ENCODE data around the gene NODAL. TPM values are rescaled to one million over a fixed set of nuclear protein-coding genes. Genes with fewer than 3 reads are reported as not detected.

NODAL gene
- total RNA-seq (2012; rRNA removed) (not detected in 2 replicates), polyA plus RNA-seq (2012; rRNA removed) (not detected in 2 replicates), Bru-seq, nascent RNA (not detected), BruChase-seq, experiment 1, labeled RNA remaining after a 6-hour chase (not detected), BruChase-seq, experiment 2, labeled RNA remaining after a 2-hour chase (not detected)
- not detected in 2 replicates for polyA plus RNA-seq (2012; cell fraction: cytosol; rRNA removed)
- not detected in 2 replicates for polyA plus RNA-seq (2012; cell fraction: nucleus; rRNA removed; ENCODE audit: low replicate concordance)
- long read RNA-seq, result 0 reads

DNA sequence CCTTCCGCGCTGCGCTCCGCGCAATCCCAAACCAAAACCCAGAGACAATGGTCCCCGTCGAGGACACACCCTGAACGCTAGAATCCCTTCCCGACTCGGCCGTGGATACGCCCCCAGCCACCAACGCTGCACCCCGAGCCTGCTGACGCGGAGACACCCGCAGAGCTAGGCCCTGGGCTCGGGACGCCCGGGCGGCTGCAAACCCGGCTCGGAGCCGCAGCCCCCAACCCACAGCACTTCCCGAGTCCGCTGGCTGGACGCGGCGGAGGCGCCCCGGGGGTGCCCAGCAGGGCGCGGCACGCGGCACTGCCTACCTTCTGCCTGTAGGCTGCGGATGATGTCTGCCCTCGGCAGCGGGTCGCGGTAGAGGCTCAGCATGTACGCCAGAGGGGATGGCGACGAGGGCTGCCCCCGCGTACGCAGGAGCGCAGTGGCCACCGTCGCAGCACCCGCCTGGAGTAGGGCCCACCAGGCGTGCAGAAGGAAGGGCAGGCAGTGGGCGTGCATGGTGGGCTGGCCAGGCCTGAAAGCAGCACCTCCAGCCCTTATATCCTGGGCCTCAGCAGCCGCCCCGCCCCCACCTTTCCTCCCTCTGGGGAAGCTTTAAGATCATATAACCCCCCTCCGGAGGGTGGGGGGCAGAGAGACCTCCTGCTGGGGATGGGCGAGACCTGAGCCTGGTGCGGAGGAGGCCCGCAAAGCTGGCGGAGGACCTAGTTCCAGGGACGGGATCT, at the start of gene NODAL:
NODAL (minus strand) TSS at position 521 of the 734 bp plus-strand sequence; CDS start at position 507, 14 bp downstream.
- no peak within 1 kb of the TSS for H3K9ac ChIP-seq (ENCODE audit: low read depth, low read length)
- no peaks in the 10 kb centered on the region for H3K36me3 ChIP-seq (ENCODE audit: control insufficient read depth, insufficient read depth, low read length)
- intact Hi-C loops (cut with micrococcal nuclease) (no loop called here), in situ Hi-C loops (cut with MboI; ENCODE audit: low sequenced_read_pairs) (no loop called here), dilution Hi-C loops (cut with HindIII; ENCODE audit: low sequenced_read_pairs, unreplicated experiment) (no loop called here)
- H3K27me3 ChIP-seq (ENCODE audit: control insufficient read depth, insufficient read depth, low read length), result peaks cover 51% of the 10 kb centered on the region
- no peak within 1 kb of the TSS for H2AK5ac ChIP-seq (ENCODE audit: low read depth, low read length)
- TF ChIP-seq POLR2A (IDR thresholded peaks at IDR 0.05; ENCODE audit: low read depth, low read length), result no peak
- no peak for TF ChIP-seq MAZ (IDR thresholded peaks at IDR 0.05; ENCODE audit: borderline replicate concordance, low read depth, low read length)
- TF ChIP-seq, protein P1, sequence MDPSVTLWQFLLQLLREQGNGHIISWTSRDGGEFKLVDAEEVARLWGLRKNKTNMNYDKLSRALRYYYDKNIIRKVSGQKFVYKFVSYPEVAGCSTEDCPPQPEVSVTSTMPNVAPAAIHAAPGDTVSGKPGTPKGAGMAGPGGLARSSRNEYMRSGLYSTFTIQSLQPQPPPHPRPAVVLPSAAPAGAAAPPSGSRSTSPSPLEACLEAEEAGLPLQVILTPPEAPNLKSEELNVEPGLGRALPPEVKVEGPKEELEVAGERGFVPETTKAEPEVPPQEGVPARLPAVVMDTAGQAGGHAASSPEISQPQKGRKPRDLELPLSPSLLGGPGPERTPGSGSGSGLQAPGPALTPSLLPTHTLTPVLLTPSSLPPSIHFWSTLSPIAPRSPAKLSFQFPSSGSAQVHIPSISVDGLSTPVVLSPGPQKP (IDR thresholded peaks at IDR 0.05; ENCODE audit: borderline replicate concordance, low read depth, low read length), result no peak
- no peak for TF ChIP-seq MAFK (IDR thresholded peaks at IDR 0.05; ENCODE audit: low read depth, low read length)
- no peak for TF ChIP-seq CHD1 (IDR thresholded peaks at IDR 0.05; ENCODE audit: low read depth, low read length)
- TF ChIP-seq MXI1 (IDR thresholded peaks at IDR 0.05; ENCODE audit: borderline replicate concordance, low read depth, low read length), result no peak
- TF ChIP-seq CEBPB (IDR thresholded peaks at IDR 0.05; ENCODE audit: low read depth, low read length), result no peak
- TF ChIP-seq SMC3 (IDR thresholded peaks at IDR 0.05; ENCODE audit: low read depth, low read length), result no peak
- no peak for TF ChIP-seq BHLHE40 (IDR thresholded peaks at IDR 0.05; ENCODE audit: low read depth, low read length)
- H3K27ac ChIP-seq (ENCODE audit: insufficient read depth, low read length), result no peak within 1 kb of the TSS
- peak within 1 kb of the TSS; percentile 59 for H3K23ac ChIP-seq (ENCODE audit: low read depth, low read length)
- H3K4me2 ChIP-seq (ENCODE audit: low read depth, low read length), result peak within 1 kb of the TSS; percentile 31; the same call in 1 of the 2 replicates
- ATAC-seq (ENCODE audit: low read depth) (peak; percentile 14; the same call in 1 of the 2 replicates), DNase-seq (no peak)
- no peak within 1 kb of the TSS for H4K5ac ChIP-seq (ENCODE audit: low read depth, low read length)
- H3K18ac ChIP-seq (ENCODE audit: low read depth, low read length), result no peak within 1 kb of the TSS
- H3K4ac ChIP-seq (ENCODE audit: low read depth, low read length), result no peak within 1 kb of the TSS
- BruUV-seq (replicated peaks), result no TSS peak
- H3K79me1 ChIP-seq (ENCODE audit: low read depth in 1 of 2, low read length in 2 of 2), result no peaks in the 10 kb centered on the region
- 18% methylated on average over 11 of the region's 60 CpGs; no CpG with 5 or more reads in 1 of the 2 experiments for WGBS, 2 experiments (ENCODE audit: extremely low coverage in 2 of 2, insufficient read length in 1 of 2)
- H3K56ac ChIP-seq (ENCODE audit: extremely low read depth, insufficient read depth, low read length), result no peak within 1 kb of the TSS
- H2BK5ac ChIP-seq (ENCODE audit: low read depth, low read length, poor library complexity, severe bottlenecking), result no peak within 1 kb of the TSS
- no peak within 1 kb of the TSS for H3K4me3 ChIP-seq (ENCODE audit: insufficient read depth, low read depth, low read length)
- H4K20me1 ChIP-seq (ENCODE audit: insufficient read depth, low read length), result peaks cover 11% of the 10 kb centered on the region
- H2BK15ac ChIP-seq (ENCODE audit: low read depth, low read length), result no peak within 1 kb of the TSS
- peak within 1 kb of the TSS; percentile 68 for H2AFZ ChIP-seq (replicated peaks; ENCODE audit: low read length, poor library complexity)
- no peak within 1 kb of the TSS for H3K14ac ChIP-seq (replicated peaks; ENCODE audit: low read depth, low read length)
- H4K91ac ChIP-seq (ENCODE audit: insufficient read depth, low read depth, low read length), result no peak within 1 kb of the TSS
- H3K9me1 ChIP-seq (ENCODE audit: insufficient read depth, low read length), result no peaks in the 10 kb centered on the region
- no peak within 1 kb of the TSS for H2BK120ac ChIP-seq (ENCODE audit: low read depth, low read length)
- H2AK9ac ChIP-seq (replicated peaks; ENCODE audit: low read depth, low read length, poor library complexity), result peak within 1 kb of the TSS; percentile 30
- no peak within 1 kb of the TSS for H4K8ac ChIP-seq (ENCODE audit: low read depth in 2 of 2, low read length in 2 of 2)
- POLR2A ChIA-PET (ENCODE audit: unreplicated experiment), result no interaction called here
- CTCF ChIA-PET, result no interaction called here
- H3K9me3 ChIP-seq (ENCODE audit: control insufficient read depth, insufficient read depth, low read length), result no peaks in the 10 kb centered on the region; the same call in 1 of the 2 replicates
- H3K4me1 ChIP-seq (ENCODE audit: control insufficient read depth, insufficient read depth, low read length), result peaks cover 2% of the 10 kb centered on the region; the same call in 1 of the 2 replicates
- no peak within 1 kb of the TSS for H2BK20ac ChIP-seq (ENCODE audit: low read depth, low read length)

Measured in IMR-90 (cell line).